B cell (primary cell): ENCODE measurements around the gene PAX3. TPM values are rescaled to one million over a fixed set of nuclear protein-coding genes. Genes with fewer than 3 reads are reported as not detected.
A peak's percentile ranks its signal among the peaks of the same experiment; 100 is the strongest.

Experiments
- ATAC-seq: fragments of 200-7000 bp; cut with Tn5 transposase; one replicate; pipeline ENCODE4 v1.10.0; 2021; ENCODE audit warnings: low read depth, mild to moderate bottlenecking, moderate number of reproducible peaks, moderate library complexity
- CTCF ChIA-PET: fragments of 350-600 bp; sonication (Branson Sonifier 250); formaldehyde crosslinking; loops from one replicate; lab custom pipeline; 2021; ENCODE audit warnings: antibody characterized with exemption, inconsistent platforms; lab: Charles Lee
- POLR2A ChIA-PET: fragments of 350-600 bp; sonication (Branson Sonifier 250); formaldehyde crosslinking; loops from one replicate; lab custom pipeline; 2021; ENCODE audit warnings: antibody characterized with exemption; lab: Charles Lee
- DNase-seq: peaks from one replicate; pipeline ENCODE4 v3.0.0; 2013
- H2AFZ ChIP-seq: 2 replicates; pipeline ENCODE4 v1.6.1; 2012; ENCODE audit warnings: mild to moderate bottlenecking, low read depth, low read length; ENCODE audit not compliant: insufficient read depth, poor library complexity, severe bottlenecking
- H3K27ac ChIP-seq, 2 donors: 1 replicate in 1 of 2; 2 replicates in 1 of 2; pipeline ENCODE4 v1.5.1; 2012 to 2013; ENCODE audit warnings: low read length in 2 of 2, mild to moderate bottlenecking in 2 of 2, moderate library complexity in 1 of 2
- H3K27me3 ChIP-seq, 4 experiments: fragments of 200-600 bp in 1 of 4; sonication (generic) in 1 of 4; replicated peaks in 1 of 4; 1 replicate in 2 of 4; 2 replicates in 2 of 4; pipeline versions ENCODE4 v1.6.1 to v1.7.0; 2013 to 2016; ENCODE audit warnings: low read length in 3 of 4, mild to moderate bottlenecking in 2 of 4, mixed read lengths in 1 of 4, moderate library complexity in 1 of 4; ENCODE audit not compliant: insufficient read depth in 4 of 4, control insufficient read depth in 3 of 4; ENCODE audit errors: control extremely low read depth in 1 of 4
- H3K36me3 ChIP-seq, 2 experiments: replicated peaks in 1 of 2; 1 replicate in 1 of 2; 2 replicates in 1 of 2; pipeline versions ENCODE4 v1.6.1 to v1.7.1; 2013; ENCODE audit warnings: low read length in 1 of 2; ENCODE audit not compliant: insufficient read depth in 2 of 2, control insufficient read depth in 1 of 2; ENCODE audit errors: control extremely low read depth in 1 of 2, extremely low read depth in 1 of 2
- H3K4me1 ChIP-seq, 2 donors: fragments of 200-600 bp in 1 of 2; sonication (generic) in 1 of 2; 1 replicate in 1 of 2; 2 replicates in 1 of 2; pipeline versions ENCODE4 v1.5.1 to v1.6.1; 2013 to 2017; ENCODE audit warnings: low read length in 2 of 2; ENCODE audit not compliant: control insufficient read depth in 2 of 2, insufficient read depth in 2 of 2
- H3K4me2 ChIP-seq: replicated peaks from 2 replicates; pipeline ENCODE3; 2012; ENCODE audit warnings: mild to moderate bottlenecking, low read depth, low read length; ENCODE audit not compliant: poor library complexity, severe bottlenecking
- H3K4me3 ChIP-seq, 5 experiments: fragments of 200-600 bp in 1 of 5; sonication (generic) in 1 of 5; 1 replicate in 3 of 5; 2 replicates in 2 of 5; pipeline versions ENCODE4 v1.5.1 to v1.7.0; 2011 to 2016; ENCODE audit warnings: low read length in 4 of 5, mild to moderate bottlenecking in 4 of 5, low read depth in 2 of 5, control low read depth in 1 of 5, moderate library complexity in 1 of 5; ENCODE audit not compliant: insufficient read depth in 1 of 5; ENCODE audit errors: control extremely low read depth in 1 of 5, extremely low read depth in 1 of 5
- H3K79me2 ChIP-seq: fragments of 200-600 bp; sonication (generic); one replicate; pipeline ENCODE4 v1.6.0; 2016; ENCODE audit warnings: low read length; ENCODE audit not compliant: control insufficient read depth, insufficient read depth
- H3K9ac ChIP-seq: fragments of 200-600 bp; sonication (generic); 2 replicates; pipeline ENCODE4 v1.6.1; 2017; ENCODE audit warnings: mild to moderate bottlenecking, low read length, moderate library complexity
- H3K9me3 ChIP-seq, 3 donors: one replicate each; pipeline versions ENCODE4 v1.6.1 to v1.7.1; 2013; ENCODE audit warnings: low read length in 2 of 3; ENCODE audit not compliant: control insufficient read depth in 2 of 3, insufficient read depth in 1 of 3; ENCODE audit errors: control extremely low read depth in 1 of 3
- H4K20me1 ChIP-seq: 2 replicates; pipeline ENCODE4 v1.6.0; 2012; ENCODE audit warnings: mild to moderate bottlenecking, low read length; ENCODE audit not compliant: insufficient read depth, control insufficient read depth, poor library complexity, severe bottlenecking
- H3K27ac Mint-ChIP-seq: one replicate; pipeline ENCODE4 v1.8.0; 2021; ENCODE audit warnings: mixed read lengths
- H3K27me3 Mint-ChIP-seq: one replicate; pipeline ENCODE4 v1.8.0; 2021; ENCODE audit warnings: mixed read lengths
- H3K4me1 Mint-ChIP-seq: one replicate; pipeline ENCODE4 v1.8.0; 2021; ENCODE audit warnings: mixed read lengths
- H3K4me3 Mint-ChIP-seq: one replicate; pipeline ENCODE4 v1.8.0; 2021; ENCODE audit warnings: mixed read lengths
- H3K9me3 Mint-ChIP-seq: one replicate; pipeline ENCODE4 v1.8.0; 2022; ENCODE audit warnings: mixed read lengths; ENCODE audit not compliant: insufficient read depth
- EZH2 ChIP-seq: IDR thresholded peaks from 2 replicates; pipeline ENCODE4 v1.6.1; 2012; ENCODE audit warnings: borderline replicate concordance, low read depth, mild to moderate bottlenecking, moderate library complexity, low read length; ENCODE audit not compliant: insufficient read depth, poor library complexity, severe bottlenecking
- WGBS: methylation state at CpG from one replicate; pipeline ENCODE4 v1.1.5; 2013; ENCODE audit warnings: missing lambda C conversion rate; ENCODE audit not compliant: insufficient coverage; 5-methylcytosine and 5-hydroxymethylcytosine counted together
- intact Hi-C: fragments of 100-400 bp; cut with micrococcal nuclease; formaldehyde crosslinking; loops from one replicate; pipeline ENCODE4 v1.10.0; 2022
- polyA plus RNA-seq: library from polyadenylated mRNA; depleted of rRNA; stranded (reverse); fragments of >200 nt; gene quantifications from 2 replicates; pipeline ENCODE4 v1.2.3, GENCODE V29; 2012
- total RNA-seq, 2 donors: library from RNA; stranded (reverse); fragments of 120-200 nt in 1 of 2; gene quantifications; 1 replicate in 1 of 2; 2 replicates in 1 of 2; pipeline versions ENCODE4 v1.2.3 to v1.2.4, GENCODE V29; 2013 to 2022
- TF ChIP-seq, protein P1 (sequence below): fragments of 200-600 bp; IDR thresholded peaks from one replicate; pipeline ENCODE4 v1.8.0; 2022; ENCODE audit warnings: antibody characterized with exemption, mild to moderate bottlenecking

PAX3 gene
- total and polyA plus RNA-seq, 2 donors (not counting 1 experiment from before 2014, with no cell fraction given): not detected

DNA sequence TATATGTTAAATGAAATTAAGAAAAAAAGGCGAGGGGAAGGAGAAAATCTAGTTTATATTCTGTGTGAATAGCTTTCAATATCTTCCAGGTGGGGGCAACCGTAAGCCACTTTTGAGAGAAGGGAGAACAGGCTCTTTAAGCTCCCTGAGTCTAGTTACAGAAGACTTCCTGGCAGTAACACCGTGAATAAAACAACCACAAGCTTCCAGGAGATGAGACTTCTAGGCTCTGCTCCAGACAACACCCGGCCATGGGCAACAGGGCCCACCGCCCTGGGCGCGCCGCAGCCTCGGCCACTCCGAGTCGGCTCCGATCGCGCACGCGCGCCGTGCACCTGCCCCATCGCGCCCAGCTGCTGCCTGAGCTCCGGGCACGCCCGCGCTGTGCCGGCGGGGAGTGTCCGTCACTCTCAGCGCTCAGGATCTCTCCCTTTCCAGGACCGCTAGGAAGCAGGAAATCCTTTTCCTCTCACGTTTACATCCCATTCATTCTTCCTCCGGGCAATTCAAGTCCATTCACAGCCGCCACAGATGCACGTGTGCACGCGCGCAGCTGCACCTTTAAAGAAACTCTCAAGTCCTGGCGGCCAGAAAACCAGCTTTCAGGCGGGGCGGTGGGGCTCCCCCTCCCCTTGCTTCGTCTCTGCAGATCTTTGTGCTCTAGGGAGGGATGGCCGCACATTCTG is 19.4 kb upstream of the PAX3 start:
- Mint-ChIP-seq H3K27ac (peak overlapping the region; percentile 2), H3K9me3 (no peaks in the 10 kb centered on the region), H3K4me3 (peak overlapping the region; percentile 89), H3K4me1 (peaks cover 15% of the 10 kb centered on the region), H3K27me3 (peaks cover 64% of the 10 kb centered on the region)
- TF ChIP-seq, protein P1, sequence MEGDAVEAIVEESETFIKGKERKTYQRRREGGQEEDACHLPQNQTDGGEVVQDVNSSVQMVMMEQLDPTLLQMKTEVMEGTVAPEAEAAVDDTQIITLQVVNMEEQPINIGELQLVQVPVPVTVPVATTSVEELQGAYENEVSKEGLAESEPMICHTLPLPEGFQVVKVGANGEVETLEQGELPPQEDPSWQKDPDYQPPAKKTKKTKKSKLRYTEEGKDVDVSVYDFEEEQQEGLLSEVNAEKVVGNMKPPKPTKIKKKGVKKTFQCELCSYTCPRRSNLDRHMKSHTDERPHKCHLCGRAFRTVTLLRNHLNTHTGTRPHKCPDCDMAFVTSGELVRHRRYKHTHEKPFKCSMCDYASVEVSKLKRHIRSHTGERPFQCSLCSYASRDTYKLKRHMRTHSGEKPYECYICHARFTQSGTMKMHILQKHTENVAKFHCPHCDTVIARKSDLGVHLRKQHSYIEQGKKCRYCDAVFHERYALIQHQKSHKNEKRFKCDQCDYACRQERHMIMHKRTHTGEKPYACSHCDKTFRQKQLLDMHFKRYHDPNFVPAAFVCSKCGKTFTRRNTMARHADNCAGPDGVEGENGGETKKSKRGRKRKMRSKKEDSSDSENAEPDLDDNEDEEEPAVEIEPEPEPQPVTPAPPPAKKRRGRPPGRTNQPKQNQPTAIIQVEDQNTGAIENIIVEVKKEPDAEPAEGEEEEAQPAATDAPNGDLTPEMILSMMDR: peak; percentile 58
- TF ChIP-seq EZH2: no peak
- H3K9me3 ChIP-seq: peaks cover 0 to 8% (median 0%) of the 10 kb centered on the region in 3 donors
- no peaks in the 10 kb centered on the region for H3K36me3 ChIP-seq
- ATAC-seq (peak; percentile 50), DNase-seq (peak; percentile 69)
- no peaks in the 10 kb centered on the region for H4K20me1 ChIP-seq
- intact Hi-C loops: loop anchor here (1.0 to 2.0 kb wide), 3 partner anchors 109 to 295 kb away; no protein-coding TSS in a partner anchor
- CTCF ChIA-PET: interaction anchor here (0.6 to 2.7 kb wide), 33 partner anchors 10 to 621 kb away, joined by 3 to 71 read pairs (median 4); no protein-coding TSS in a partner anchor
- H3K27ac ChIP-seq: no peak overlapping the region
- peaks cover 2 to 44% (median 28%) of the 10 kb centered on the region in 4 experiments for H3K27me3 ChIP-seq
- H3K4me1 ChIP-seq: peaks cover 12% of the 10 kb centered on the region in 2 donors
- H2AFZ ChIP-seq: peak overlapping the region; percentile 48
- under 1% methylated on average over 35 of the region's 41 CpGs for WGBS
- H3K79me2 ChIP-seq: no peaks in the 10 kb centered on the region
- POLR2A ChIA-PET: interaction anchor here (0.7 to 1.0 kb wide), 4 partner anchors 108 to 868 kb away, joined by 3 to 9 read pairs (median 6); no protein-coding TSS in a partner anchor
- H3K4me2 ChIP-seq: peak overlapping the region; percentile 71
- H3K4me3 ChIP-seq: peak overlapping the region; percentile 11 to 56 (median 43)
- H3K9ac ChIP-seq: peak overlapping the region; percentile 33
